IMR-90 (cell line): ENCODE data around the gene KRT83. TPM values are rescaled to one million over a fixed set of nuclear protein-coding genes. Genes with fewer than 3 reads are reported as not detected.

Source experiments
- ATAC-seq: fragments of 200-7000 bp; cut with Tn5 transposase; 2 replicates; pipeline ENCODE4 v1.9.1; 2020; ENCODE audit warnings: low read depth, mild to moderate bottlenecking, moderate library complexity
- BruUV-seq: library from RNA; stranded (reverse); fragments of 400-500 nt; replicated peaks from 2 replicates; lab custom pipeline; 2021; lab: Mats Ljungman, UMichigan
- CTCF ChIA-PET: fragments of 300-600 bp; formaldehyde crosslinking; extraction: SDS; loops from one replicate; lab custom pipeline; 2021; ENCODE audit warnings: antibody characterized with exemption; lab: Yijun Ruan, JAX
- POLR2A ChIA-PET: fragments of 300-600 bp; sonication (Branson Sonifier 250); formaldehyde crosslinking; loops from one replicate; lab custom pipeline; 2022; ENCODE audit warnings: antibody characterized with exemption; ENCODE audit not compliant: unreplicated experiment; lab: Charles Lee
- DNase-seq: peaks from one replicate; pipeline ENCODE4 v3.0.0; 2013
- H2AFZ ChIP-seq: replicated peaks from 2 replicates; pipeline ENCODE3; 2013; ENCODE audit warnings: low read length, mild to moderate bottlenecking; ENCODE audit not compliant: poor library complexity
- H2AK5ac ChIP-seq: 2 replicates; pipeline ENCODE4 v1.6.1; 2013; ENCODE audit warnings: low read depth, low read length, inconsistent platforms
- H2AK9ac ChIP-seq: replicated peaks from 2 replicates; pipeline ENCODE3; 2013; ENCODE audit warnings: mild to moderate bottlenecking, low read depth, low read length, moderate library complexity; ENCODE audit not compliant: poor library complexity
- H2BK120ac ChIP-seq: 2 replicates; pipeline ENCODE4 v1.6.1; 2013; ENCODE audit warnings: low read depth, low read length, inconsistent platforms
- H2BK15ac ChIP-seq: 3 replicates; pipeline ENCODE4 v1.6.1; 2013; ENCODE audit warnings: low read depth, low read length, inconsistent platforms
- H2BK20ac ChIP-seq: 2 replicates; pipeline ENCODE4 v1.6.1; 2013; ENCODE audit warnings: low read depth, mild to moderate bottlenecking, inconsistent platforms, low read length, moderate library complexity
- H2BK5ac ChIP-seq: 2 replicates; pipeline ENCODE4 v1.6.1; 2013; ENCODE audit warnings: mild to moderate bottlenecking, low read depth, low read length, inconsistent platforms; ENCODE audit not compliant: poor library complexity, severe bottlenecking
- H3K14ac ChIP-seq: replicated peaks from 2 replicates; pipeline ENCODE4 v1.6.1; 2013; ENCODE audit warnings: low read depth, low read length, inconsistent platforms
- H3K18ac ChIP-seq: 2 replicates; pipeline ENCODE4 v1.6.1; 2013; ENCODE audit warnings: low read depth, low read length, control low read depth
- H3K23ac ChIP-seq: 2 replicates; pipeline ENCODE4 v1.6.1; 2013; ENCODE audit warnings: low read depth, low read length, inconsistent platforms
- H3K27ac ChIP-seq: 2 replicates; pipeline ENCODE4 v1.5.1; 2013; ENCODE audit warnings: mild to moderate bottlenecking, control low read depth, low read length; ENCODE audit not compliant: insufficient read depth
- H3K27me3 ChIP-seq: 2 replicates; pipeline ENCODE4 v1.6.1; 2013; ENCODE audit warnings: low read length; ENCODE audit not compliant: control insufficient read depth, insufficient read depth
- H3K36me3 ChIP-seq: 2 replicates; pipeline ENCODE4 v1.6.1; 2013; ENCODE audit warnings: low read length, mixed read lengths; ENCODE audit not compliant: control insufficient read depth, insufficient read depth
- H3K4ac ChIP-seq: 2 replicates; pipeline ENCODE4 v1.6.1; 2013; ENCODE audit warnings: low read depth, low read length, inconsistent platforms
- H3K4me1 ChIP-seq: 2 replicates; pipeline ENCODE4 v1.6.1; 2013; ENCODE audit warnings: low read length, mixed read lengths; ENCODE audit not compliant: control insufficient read depth, insufficient read depth
- H3K4me2 ChIP-seq: 2 replicates; pipeline ENCODE4 v1.6.1; 2013; ENCODE audit warnings: low read depth, mild to moderate bottlenecking, control low read depth, low read length, moderate library complexity
- H3K4me3 ChIP-seq: 2 replicates; pipeline ENCODE4 v1.5.1; 2013; ENCODE audit warnings: low read depth, mild to moderate bottlenecking, control low read depth, low read length, moderate library complexity; ENCODE audit not compliant: insufficient read depth
- H3K56ac ChIP-seq: 2 replicates; pipeline ENCODE4 v1.6.1; 2013; ENCODE audit warnings: low read length, inconsistent platforms; ENCODE audit not compliant: insufficient read depth; ENCODE audit errors: extremely low read depth
- H3K79me1 ChIP-seq, 2 experiments: 2 replicates each; pipeline ENCODE4 v1.6.1; 2013; ENCODE audit warnings: low read length in 2 of 2, inconsistent platforms in 1 of 2, low read depth in 1 of 2
- H3K9ac ChIP-seq: 2 replicates; pipeline ENCODE4 v1.6.1; 2013; ENCODE audit warnings: low read depth, low read length, control low read depth
- H3K9me1 ChIP-seq: 2 replicates; pipeline ENCODE4 v1.6.1; 2013; ENCODE audit warnings: low read length, inconsistent platforms; ENCODE audit not compliant: insufficient read depth
- H3K9me3 ChIP-seq: 2 replicates; pipeline ENCODE4 v1.6.1; 2013; ENCODE audit warnings: low read length; ENCODE audit not compliant: control insufficient read depth, insufficient read depth
- H4K20me1 ChIP-seq: 2 replicates; pipeline ENCODE4 v1.6.1; 2013; ENCODE audit warnings: low read length, inconsistent platforms; ENCODE audit not compliant: insufficient read depth
- H4K5ac ChIP-seq: 2 replicates; pipeline ENCODE4 v1.6.1; 2013; ENCODE audit warnings: mild to moderate bottlenecking, low read depth, low read length, control low read depth
- H4K8ac ChIP-seq, 2 experiments: 2 replicates each; pipeline ENCODE4 v1.6.1; 2013; ENCODE audit warnings: low read depth in 2 of 2, low read length in 2 of 2, control low read depth in 1 of 2, inconsistent platforms in 1 of 2
- H4K91ac ChIP-seq: 2 replicates; pipeline ENCODE4 v1.6.1; 2013; ENCODE audit warnings: low read depth, low read length, inconsistent platforms; ENCODE audit not compliant: insufficient read depth
- CEBPB ChIP-seq: IDR thresholded peaks from 2 replicates; pipeline ENCODE4 v1.6.1; 2012; ENCODE audit warnings: low read depth, low read length, improper control_type of control experiment
- MAZ ChIP-seq: IDR thresholded peaks from 2 replicates; pipeline ENCODE4 v1.6.1; 2012; ENCODE audit warnings: low read depth, mild to moderate bottlenecking, low read length, improper control_type of control experiment, moderate library complexity, borderline replicate concordance
- POLR2A ChIP-seq: IDR thresholded peaks from 2 replicates; pipeline ENCODE4 v1.6.1; 2012; ENCODE audit warnings: mild to moderate bottlenecking, low read depth, low read length
- RAD21 ChIP-seq: IDR thresholded peaks from 2 replicates; pipeline ENCODE4 v1.6.1; 2012; ENCODE audit warnings: low read length, improper control_type of control experiment
- SMC3 ChIP-seq: fragments of 150-350 bp; IDR thresholded peaks from 2 replicates; pipeline ENCODE4 v1.6.1; 2016; ENCODE audit warnings: low read depth, mild to moderate bottlenecking, antibody characterized with exemption, low read length, moderate library complexity
- WGBS, 2 experiments: methylation state at CpG; one replicate each; pipeline versions ENCODE4 v1.1.5 to v1.1.7; 2013; ENCODE audit warnings: missing lambda C conversion rate in 2 of 2; ENCODE audit not compliant: insufficient read length in 1 of 2; ENCODE audit errors: extremely low coverage in 2 of 2; 5-methylcytosine and 5-hydroxymethylcytosine counted together
- dilution Hi-C: fragments of 300-500 bp; cut with HindIII; formaldehyde crosslinking; loops from one replicate; pipeline ENCODE4 v1.14.3; 2018; ENCODE audit warnings: low sequenced_read_pairs; ENCODE audit not compliant: unreplicated experiment
- in situ Hi-C: fragments of 300-500 bp; cut with MboI; formaldehyde crosslinking; loops from 3 replicates; pipeline ENCODE4 v1.14.3; 2019; ENCODE audit warnings: low sequenced_read_pairs, inconsistent platforms, mixed read lengths
- intact Hi-C: fragments of 100-400 bp; cut with micrococcal nuclease; formaldehyde crosslinking; loops from 2 replicates; pipeline ENCODE4 v1.10.0; 2022
- polyA plus RNA-seq, 3 experiments: library from polyadenylated mRNA; depleted of rRNA; stranded (reverse); fragments of >200 nt; gene quantifications; 2 replicates each; pipeline ENCODE4 v1.2.3, GENCODE V29; 2012; ENCODE audit warnings: low replicate concordance in 1 of 3
- total RNA-seq: library from RNA; depleted of rRNA; stranded (reverse); fragments of >200 nt; gene quantifications from 2 replicates; pipeline ENCODE4 v1.2.3, GENCODE V29; 2012
- TF ChIP-seq, protein P1 (sequence below): conservative IDR thresholded peaks from 2 replicates; pipeline ENCODE4 v1.5.1; 2012; ENCODE audit warnings: mild to moderate bottlenecking, low read depth, low read length, improper control_type of control experiment

The KRT83 gene
- total and polyA plus RNA-seq, 2 of the 4 experiments (the other 2 are of a cell fraction), result not detected

- Histone ChIP-seq H3K27me3 (peaks cover 51% of the 10 kb centered on the region), H3K79me1 (no peaks in the 10 kb centered on the region), H2BK120ac (no peak overlapping the region), H3K56ac (no peak overlapping the region), H3K4me1 (no peaks in the 10 kb centered on the region), H3K27ac (no peak overlapping the region), H4K5ac (no peak overlapping the region), H4K8ac (no peak overlapping the region), H3K14ac (no peak overlapping the region), H2AK5ac (no peak overlapping the region), H2BK20ac (no peak overlapping the region), H4K20me1 (no peaks in the 10 kb centered on the region), H3K9ac (no peak overlapping the region), H2BK5ac (no peak overlapping the region), H3K4me3 (no peak overlapping the region), H2AK9ac (no peak overlapping the region), H2BK15ac (no peak overlapping the region), H2AFZ (no peak overlapping the region), H4K91ac (no peak overlapping the region), H3K23ac (no peak overlapping the region), H3K18ac (no peak overlapping the region), H3K4ac (no peak overlapping the region), H3K9me3 (no peaks in the 10 kb centered on the region), H3K4me2 (no peak overlapping the region), H3K9me1 (no peaks in the 10 kb centered on the region), H3K36me3 (no peaks in the 10 kb centered on the region)
- intact Hi-C loops, result no loop called here
- ChIA-PET POLR2A (no interaction called here), CTCF (no interaction called here)
- in situ Hi-C loops, result no loop called here
- 100% methylated on average over 1 of the region's 8 CpGs; no CpG with 5 or more reads in 1 of the 2 experiments for WGBS, 2 experiments
- BruUV-seq, result no TSS peak
- DNase-seq (no peak), ATAC-seq (no peak)
- TF ChIP-seq, protein P1, sequence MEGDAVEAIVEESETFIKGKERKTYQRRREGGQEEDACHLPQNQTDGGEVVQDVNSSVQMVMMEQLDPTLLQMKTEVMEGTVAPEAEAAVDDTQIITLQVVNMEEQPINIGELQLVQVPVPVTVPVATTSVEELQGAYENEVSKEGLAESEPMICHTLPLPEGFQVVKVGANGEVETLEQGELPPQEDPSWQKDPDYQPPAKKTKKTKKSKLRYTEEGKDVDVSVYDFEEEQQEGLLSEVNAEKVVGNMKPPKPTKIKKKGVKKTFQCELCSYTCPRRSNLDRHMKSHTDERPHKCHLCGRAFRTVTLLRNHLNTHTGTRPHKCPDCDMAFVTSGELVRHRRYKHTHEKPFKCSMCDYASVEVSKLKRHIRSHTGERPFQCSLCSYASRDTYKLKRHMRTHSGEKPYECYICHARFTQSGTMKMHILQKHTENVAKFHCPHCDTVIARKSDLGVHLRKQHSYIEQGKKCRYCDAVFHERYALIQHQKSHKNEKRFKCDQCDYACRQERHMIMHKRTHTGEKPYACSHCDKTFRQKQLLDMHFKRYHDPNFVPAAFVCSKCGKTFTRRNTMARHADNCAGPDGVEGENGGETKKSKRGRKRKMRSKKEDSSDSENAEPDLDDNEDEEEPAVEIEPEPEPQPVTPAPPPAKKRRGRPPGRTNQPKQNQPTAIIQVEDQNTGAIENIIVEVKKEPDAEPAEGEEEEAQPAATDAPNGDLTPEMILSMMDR, result no peak
- TF ChIP-seq POLR2A (no peak), CEBPB (no peak), MAZ (no peak), SMC3 (no peak), RAD21 (no peak)
- dilution Hi-C loops, result no loop called here
Observed at GRCh38 chr12:52355176-52355575, 34.0 kb upstream of the KRT83 start.
